ENCODE data around the gene AKR7A3.

The AKR7A3 gene

DNA sequence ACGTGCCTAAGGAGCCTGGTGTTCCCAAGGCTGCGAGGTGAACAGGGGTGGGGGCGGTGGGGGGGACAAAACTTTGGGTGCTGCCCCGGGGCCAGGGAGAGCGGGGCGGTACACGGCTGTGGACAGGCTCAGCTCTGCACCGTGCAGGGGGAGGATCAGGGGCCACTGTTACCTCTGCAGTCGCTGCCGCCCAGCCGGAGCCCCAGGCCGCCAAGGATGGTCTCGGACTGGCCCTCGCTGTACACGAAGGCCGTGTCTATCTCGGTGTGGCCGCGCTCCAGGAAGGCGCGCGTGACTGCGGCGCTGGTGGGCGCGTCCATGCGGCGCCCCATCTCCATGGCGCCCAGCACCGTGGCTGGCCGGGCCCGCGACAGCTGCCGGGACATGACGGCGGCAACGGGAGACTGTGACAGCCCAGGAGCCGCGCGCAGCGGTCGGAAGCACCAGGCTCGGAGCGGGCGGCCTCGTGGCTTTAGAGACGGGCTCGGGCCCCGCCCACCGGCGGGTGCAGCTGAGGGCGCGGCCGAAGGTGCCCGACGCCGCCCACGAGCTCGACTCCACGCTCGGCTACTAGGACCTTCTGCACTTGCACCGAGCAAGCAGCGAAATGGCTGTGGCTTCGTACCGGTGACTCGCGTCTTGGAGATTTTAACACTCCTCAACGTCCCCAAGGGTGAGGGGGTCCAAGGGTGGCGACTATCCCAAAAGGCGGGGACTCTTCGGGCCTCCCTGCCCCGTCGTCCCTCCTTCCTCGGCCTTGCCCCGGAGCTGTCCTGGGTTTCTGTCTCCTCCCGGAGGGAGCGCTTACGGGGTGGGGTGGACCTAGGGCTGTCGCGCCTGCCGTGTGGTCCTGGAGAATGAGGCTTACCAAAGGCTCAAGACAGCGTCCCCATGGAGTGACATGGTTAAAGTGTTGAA, at the start of gene AKR7A3:
Gene AKR7A3, minus strand, starts transcription at position 447 of the 918 bp plus-strand sequence. Its CDS starts 61 bp downstream, at position 386.
- peak; percentile 17 to 45 (median 27) for DNase-seq (ENCODE audit: low read depth in 2 of 3, low spot score in 2 of 3)

DNA sequence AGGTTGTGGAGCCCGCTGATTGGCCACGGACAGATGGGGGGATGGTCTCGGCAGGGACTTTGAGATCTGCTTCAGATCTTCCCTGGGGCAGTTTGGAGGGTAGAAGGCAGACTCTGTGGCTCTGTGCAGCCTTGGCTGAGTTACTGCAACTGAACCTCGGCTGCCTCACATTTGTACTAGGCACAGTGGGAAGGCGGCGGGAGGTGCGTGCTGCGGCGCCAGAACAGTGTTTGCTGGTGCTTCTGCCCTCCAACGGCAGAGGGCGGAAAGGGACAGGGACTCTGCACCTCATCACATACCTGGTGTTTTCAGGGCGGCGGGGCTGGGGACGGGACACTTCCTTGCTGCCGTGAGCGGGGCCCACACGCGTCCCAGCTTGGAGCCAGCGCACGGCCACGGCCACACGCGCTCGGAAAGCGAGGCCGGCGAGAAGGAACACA, 49.8 kb upstream of the AKR7A3 start:
- no peak for DNase-seq (ENCODE audit: low read depth in 2 of 3, low spot score in 2 of 3)

DNA sequence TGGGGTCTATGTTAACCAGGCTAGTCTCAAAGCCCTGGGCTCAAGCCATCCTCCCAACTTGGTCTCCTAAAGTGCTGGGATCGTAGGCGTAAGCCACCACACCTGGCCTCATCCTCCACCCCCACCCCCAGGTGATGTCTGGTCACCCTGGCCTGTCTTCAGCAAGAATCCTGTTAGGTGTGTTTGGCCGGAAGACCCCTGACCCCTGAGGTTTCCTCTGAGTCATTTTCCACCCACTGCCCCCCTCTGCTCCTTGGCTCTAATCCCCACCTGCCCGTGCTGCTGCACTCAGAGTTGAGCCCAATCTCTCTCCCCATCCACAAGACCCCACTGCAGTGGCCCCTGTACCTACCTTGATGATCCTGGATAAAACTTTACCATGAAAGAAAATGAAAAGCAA, 48.7 kb upstream of the AKR7A3 start:
- no peak for DNase-seq (ENCODE audit: low read depth in 2 of 3, low spot score in 2 of 3)

DNA sequence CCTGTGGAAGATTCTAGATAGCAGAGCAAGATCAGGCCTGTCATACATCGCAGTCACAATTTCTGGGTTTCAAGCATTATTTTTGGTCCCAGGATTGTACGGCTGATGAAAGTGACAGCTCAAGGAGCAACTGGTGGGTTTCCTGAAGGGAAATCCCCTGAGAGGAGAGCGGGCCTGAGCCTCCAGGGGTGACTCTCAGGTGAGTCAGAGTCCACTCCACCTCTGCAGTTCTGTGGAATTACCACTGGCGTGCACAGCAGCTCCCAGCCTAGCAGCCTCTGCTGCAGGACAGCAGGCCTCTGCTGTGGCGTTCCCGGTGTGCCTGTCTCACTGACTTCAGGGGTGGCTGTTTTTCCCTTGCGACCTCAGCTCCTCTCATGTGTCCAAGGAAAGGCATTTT, 48.0 kb upstream of the AKR7A3 start:
- DNase-seq (ENCODE audit: low read depth in 2 of 3, low spot score in 2 of 3) = no peak

DNA sequence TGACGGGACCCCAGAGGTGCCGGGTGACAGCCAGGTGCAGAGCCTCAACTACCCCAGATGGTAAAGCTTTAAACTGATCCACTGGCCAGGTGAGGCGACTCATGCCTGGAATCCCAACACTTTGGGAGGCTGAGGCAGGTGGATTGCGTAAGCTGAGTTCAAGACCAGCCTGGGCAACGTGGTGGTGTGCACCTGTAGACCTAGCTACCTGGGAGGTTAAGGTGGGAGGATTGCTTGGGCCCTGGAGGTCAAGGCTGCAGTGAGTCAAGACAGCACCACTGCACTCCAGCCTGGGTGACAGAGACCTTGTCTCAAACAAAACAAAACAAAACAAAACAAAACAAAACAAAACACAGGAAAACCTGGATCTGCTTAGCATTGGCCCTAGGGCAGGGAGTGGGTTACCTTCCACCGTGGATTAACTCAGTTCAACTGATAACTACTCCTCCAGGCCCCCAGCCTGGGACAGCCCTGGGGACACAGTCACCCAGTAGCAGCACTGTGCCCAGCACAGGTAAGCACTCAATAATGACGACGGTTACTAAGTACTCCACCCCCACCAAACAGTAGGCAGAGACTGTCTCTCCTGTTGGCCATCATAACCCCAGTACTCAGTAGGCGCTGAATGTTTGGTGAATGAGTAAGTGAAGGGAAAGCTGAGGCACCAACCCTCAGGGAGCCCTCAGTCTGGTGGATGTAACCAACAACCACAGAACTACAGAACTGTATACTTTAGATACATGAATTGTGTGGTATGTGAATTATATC, 45.2 kb upstream of the AKR7A3 start:
- DNase-seq (ENCODE audit: low read depth in 2 of 3, low spot score in 2 of 3) = no peak

DNA sequence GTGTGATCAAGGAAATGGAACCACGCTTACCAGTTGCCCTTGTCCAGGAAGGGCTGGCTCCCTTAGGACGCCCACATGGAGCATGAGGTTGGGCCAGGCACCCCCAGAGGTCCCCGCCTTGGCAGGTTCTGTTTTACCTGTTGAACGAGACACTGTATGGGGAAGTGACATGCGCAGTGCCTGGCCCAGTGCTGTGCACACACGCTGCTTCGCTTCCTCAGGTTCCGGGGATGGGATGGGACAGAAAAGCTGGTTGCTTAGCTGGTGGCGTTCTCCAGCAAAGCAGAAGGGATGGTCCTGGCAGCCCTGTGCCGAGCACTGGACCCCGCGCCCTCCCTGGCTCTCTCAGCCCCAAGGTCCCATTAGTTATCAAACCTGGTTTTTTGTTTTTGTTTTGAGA, 44.3 kb upstream of the AKR7A3 start:
- no peak for DNase-seq (ENCODE audit: low read depth in 2 of 3, low spot score in 2 of 3)

DNA sequence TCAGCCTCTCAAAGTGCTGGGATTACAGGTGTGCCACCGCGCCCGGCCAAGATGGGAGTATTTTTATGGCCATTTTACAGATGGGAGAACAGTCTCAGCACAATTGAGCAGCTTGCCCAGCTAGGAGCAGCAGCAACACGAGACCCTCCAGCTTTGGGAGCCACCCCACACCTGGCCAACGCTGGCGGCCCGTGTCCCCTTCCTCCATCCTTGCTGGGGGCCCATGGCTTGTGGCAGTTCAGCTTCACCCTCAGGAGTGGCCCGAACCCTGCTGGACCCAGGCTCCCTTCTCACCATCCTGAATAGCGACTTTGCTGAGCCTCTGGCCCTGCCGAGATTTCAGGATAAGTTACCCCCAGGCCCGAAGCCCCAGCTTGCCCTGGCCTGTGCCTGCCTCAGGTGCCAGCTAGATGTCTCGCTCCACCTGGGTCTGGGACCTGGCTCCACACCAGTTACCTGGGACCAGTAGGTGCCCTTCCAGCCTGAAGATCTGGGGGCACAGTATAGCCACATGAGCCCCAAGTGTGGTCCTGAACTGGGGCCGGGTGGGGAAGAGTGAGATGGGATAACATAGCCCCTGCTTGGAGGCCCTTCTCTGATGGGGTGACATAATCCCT, 42.8 kb upstream of the AKR7A3 start:
- DNase-seq (ENCODE audit: low read depth in 2 of 3, low spot score in 2 of 3) = no peak

DNA sequence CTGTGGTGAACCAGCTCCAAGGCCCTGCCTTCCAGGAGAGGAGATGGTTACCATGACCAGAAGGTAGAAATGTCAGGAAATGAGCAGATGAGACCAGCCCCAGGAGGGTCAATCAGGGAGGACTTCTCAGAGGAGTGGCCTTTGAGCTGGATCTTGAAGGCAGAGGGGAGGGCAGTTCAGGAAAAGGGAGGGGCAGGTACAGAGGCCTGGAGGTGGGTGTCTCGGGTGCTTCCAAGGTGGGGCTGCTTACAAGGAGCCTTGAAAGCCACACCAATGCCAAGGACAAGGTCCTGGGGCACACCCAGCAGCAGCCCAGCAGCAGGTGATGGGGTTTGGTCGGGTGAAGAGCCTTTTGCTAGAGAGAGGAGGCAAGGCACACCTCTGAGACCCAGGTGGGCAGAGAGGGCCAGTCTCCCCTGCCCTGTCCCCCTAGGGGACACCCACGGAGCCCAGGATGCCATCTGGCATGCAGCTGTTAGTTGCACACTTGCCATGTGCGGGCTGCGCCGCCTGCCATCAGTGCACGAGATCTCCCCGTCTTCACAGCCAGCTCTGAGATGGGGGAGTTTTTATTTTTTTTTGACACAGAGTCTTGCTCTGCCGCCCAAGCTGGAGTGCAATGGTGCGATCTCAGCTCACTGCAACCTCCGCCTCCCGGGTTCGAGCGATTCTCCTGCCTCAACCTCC, 42.0 kb upstream of the AKR7A3 start:
- no peak for DNase-seq (ENCODE audit: low read depth in 2 of 3, low spot score in 2 of 3)

DNA sequence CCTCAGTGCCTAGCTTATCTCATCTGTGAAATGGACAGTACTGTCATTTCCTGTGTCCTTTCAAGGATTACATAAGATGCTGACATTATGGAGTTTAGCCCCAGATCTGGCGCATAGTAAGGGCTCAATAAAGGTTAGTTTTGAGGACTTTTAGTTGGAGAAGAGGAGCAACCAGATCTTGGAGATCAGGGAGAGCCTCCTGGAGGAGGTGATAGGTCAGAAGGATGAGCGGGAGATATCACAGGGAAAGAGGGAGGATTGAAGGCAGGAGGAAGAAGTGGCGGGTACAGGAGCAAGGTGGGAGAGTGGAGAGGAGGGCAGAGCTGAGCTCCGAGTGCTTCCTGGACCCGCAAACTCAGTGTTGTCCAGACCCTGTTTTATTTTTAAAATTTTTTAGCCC, 41.0 kb upstream of the AKR7A3 start:
- DNase-seq (ENCODE audit: low read depth in 2 of 3, low spot score in 2 of 3) = no peak

DNA sequence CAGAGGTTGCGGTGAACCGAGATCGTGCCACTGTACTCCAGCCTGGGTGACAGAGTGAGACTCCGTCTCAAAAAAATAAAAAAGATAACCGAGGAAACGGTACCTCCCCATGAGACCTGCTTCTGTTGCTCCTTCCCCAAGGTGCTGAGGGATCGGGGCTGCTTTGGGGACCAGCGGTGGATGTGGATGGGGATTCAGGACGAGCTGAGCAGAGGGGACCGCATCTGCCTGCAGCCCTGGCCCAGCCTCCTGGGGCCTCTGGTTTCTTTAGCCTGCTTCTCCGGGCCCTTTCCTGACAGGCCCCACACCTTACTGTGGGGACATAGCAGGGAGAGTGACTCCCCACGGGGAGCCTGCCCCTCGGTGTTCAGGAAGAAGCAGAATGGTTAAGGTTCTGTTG, 40.6 kb upstream of the AKR7A3 start:
- no peak for DNase-seq (ENCODE audit: low read depth in 2 of 3, low spot score in 2 of 3)

DNA sequence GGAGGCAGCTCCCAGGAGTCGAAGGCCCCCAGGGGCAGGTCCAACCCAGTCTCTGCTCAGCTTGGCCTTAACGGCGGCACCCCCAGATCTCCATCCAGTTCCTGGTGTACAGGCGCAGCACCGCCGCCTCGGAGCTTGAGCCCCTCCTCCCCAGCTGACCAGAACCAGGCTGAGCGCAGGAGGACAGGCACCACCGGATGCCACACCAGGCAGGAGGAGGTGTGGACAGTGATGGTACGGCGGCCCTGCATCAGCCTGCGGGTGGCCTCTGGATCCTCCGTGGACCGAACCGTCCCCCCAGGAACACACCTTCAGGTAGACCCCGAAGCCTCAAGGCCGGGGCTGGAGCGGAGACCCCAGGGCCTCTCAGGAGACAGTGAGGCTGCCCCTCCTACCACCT, 39.9 kb upstream of the AKR7A3 start:
- DNase-seq (ENCODE audit: low read depth in 2 of 3, low spot score in 2 of 3) = no peak

DNA sequence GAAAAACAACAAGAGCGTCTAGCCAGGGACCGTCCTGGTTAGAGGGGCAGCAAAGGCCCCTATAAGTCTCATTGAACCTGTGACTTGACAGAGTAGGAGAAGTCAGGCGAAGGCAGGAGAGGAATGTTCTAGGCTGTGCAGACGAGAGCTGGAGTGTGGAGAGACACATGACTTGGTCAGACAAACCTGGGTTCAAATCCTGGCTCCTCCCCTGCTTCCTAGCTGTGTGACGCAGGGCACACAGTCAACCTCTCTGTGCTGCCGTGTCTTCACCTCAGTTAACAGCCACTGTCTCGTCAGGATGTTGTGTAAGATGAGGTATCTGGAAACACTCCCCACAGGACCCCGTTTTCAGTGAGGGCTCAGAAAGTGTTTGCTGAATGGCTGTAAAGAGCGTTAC, 39.2 kb upstream of the AKR7A3 start:
- DNase-seq (ENCODE audit: low read depth in 2 of 3, low spot score in 2 of 3) = no peak

DNA sequence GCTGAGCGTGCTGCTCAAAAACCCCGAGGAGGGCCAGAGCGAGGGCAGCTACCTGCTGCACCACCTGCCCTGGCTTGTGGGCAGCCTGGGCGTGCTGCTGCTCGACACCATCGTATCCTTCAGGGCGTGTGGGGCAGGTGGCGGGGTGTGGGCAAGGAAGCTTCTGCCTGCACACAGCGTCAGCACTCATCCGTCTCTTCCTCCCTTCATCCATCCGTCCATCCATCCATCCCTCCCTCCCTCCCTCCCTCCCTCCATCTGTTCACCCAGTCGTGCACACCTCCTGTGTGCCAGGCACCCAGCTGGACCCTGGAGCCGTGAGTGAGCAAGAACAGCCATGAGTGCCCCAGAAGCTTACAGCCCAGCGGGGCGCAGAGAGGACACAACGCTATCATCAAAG, 38.7 kb upstream of the AKR7A3 start:
- DNase-seq (ENCODE audit: low read depth in 2 of 3, low spot score in 2 of 3) = no peak

DNA sequence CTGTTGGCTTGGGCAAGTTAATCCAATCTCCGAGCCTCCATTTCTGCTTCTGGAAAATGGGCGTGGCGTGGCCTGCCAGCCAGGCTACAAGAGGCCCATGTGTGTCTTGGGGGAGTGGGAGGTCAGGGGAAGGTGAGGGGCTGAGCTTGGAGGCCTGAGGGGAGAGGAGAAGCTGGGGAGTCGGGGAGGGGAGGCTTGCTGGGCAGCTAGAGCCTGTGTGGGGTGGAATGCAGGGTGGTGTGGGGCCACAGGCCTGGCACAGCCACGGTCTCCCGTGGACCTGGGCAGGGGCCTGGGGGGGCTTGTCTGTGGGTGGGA, 38.1 kb upstream of the AKR7A3 start:
- DNase-seq (ENCODE audit: low read depth in 2 of 3, low spot score in 2 of 3) = no peak

DNA sequence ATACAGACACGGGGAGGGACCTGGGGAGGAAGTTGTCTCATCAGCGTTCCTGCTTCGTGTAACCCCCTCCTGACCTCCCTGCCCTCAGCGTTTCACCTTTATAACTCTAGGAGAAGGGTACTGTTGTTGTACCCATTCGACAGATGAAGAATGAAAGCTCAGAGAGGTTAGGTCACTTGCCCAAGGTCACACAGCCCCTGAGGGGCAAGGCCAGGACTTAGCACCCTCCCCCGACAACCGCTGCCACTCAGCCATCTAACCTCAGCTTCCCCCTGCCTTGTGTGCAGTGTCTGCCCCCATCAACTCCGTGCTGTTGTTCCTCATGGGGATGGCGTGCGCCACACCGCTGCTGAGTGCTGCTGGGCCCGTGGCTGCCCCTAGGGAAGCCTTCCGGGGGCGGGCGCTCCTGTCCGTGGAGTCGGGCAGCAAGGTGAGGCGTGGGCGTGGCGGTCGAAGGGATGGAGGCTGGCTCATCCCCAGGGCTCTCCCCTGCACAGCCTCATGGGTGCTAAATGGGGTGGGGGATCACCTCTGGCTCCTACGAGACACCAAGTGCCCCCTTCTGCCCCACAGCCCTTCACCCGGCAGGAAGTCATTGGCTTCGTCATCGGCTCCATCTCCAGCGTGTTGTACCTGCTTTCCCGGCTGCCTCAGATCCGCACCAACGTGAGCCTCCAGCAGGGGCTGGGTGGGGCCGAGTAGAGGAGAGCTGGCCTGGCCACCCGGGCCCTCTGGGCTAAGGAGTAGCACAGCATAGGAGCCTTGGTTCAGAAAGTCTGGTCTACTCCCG, 37.6 kb upstream of the AKR7A3 start:
- DNase-seq (ENCODE audit: low read depth in 2 of 3, low spot score in 2 of 3) = no peak

DNA sequence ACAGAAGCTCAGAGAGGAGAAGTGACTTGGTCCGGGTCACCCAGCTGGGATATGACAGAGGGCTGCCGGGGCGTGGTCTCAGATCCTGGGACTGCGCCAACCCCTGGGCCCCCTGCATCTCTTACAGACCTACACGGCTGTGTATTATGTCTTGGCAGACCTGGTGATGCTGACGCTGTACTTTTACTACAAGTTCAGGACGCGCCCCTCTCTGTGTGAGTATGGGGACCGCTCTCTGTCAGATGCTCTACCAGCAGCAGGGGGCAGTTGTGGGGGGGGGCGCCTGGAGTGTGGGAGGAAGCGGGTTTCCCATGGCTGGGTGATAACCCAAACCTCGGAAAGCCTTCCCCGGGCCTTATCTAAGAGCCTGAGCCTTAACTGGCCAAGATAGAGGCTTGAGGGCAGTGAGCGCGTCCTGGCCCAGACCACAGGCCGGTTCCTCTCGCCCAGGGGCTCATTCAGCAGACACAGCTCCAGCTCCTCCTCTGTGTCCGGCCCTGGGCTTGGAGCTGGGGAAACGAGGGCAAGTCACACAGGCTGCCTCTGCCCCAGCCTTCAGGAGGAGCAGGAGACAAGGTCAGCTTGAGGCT, 36.9 kb upstream of the AKR7A3 start:
- DNase-seq (ENCODE audit: low read depth in 2 of 3, low spot score in 2 of 3) = no peak

DNA sequence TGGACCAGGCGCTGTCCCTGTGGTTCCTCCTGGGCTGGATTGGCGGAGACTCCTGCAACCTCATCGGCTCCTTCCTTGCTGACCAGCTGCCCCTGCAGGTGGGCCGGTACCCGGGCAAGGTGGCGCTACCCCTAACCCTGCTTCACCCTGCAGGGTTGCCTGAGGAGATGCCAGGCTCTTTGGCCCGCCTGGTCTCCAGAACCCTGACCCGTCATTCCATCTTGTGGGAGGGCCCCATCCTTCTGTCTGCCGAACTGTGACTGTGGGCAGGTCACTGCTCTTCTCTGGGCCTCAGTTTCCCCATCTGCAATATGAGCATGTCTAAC, 36.1 kb upstream of the AKR7A3 start:
- no peak for DNase-seq (ENCODE audit: low read depth in 2 of 3, low spot score in 2 of 3)

DNA sequence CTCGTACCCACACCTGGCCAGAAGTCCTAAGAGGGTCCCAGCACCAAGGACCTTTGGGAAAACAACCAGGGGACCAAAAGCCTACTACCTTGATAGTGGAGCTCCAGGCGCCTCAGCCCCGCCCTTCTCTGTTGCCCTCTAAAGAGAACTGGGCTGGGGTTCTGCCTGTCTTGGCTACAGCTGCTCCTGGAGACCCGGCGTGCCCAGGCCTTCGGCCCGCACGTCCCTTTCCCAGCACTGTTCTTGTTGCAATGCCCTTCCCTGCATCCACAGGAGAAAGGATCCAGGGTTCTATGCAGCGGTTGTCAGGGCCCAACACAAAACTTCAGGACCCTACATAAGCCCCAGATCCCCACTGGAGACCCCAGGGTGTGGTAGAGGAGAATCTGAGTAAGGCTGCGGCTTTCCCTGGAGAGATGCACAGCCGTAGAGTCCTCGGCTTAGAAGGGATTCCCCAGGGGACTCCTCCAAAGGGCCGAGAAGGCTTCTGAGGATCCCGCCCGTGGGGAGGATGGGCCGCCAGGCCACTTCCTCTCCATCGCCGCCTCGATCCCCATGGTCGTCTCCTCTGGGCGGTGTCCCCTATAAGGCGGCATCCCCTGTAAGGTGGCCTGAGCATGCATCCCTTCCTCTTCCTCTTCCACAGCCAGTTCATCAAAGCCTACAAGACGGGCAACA, 35.6 kb upstream of the AKR7A3 start:
- DNase-seq (ENCODE audit: low read depth in 2 of 3, low spot score in 2 of 3) = no peak

DNA sequence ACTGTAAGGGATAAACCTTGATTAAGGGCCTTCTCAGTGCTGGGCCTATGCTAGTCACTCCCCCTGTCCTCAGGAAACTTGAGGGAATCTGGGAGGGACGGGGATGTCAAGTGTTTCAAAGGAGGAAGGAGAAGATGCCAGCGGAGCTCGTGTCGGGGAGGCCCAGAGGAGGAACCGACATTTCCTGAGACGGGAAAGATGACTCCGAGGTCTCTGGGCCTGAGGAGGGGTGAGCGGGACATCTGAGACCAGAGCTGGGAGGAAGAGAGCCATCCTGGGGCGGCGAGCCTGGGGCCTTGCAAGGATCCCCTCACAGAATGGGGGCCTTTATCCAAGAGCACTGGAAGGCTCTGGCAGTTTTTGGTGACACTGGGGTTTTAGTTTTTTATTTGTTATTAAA, 33.9 kb upstream of the AKR7A3 start:
- no peak for DNase-seq (ENCODE audit: low read depth in 2 of 3, low spot score in 2 of 3)

DNA sequence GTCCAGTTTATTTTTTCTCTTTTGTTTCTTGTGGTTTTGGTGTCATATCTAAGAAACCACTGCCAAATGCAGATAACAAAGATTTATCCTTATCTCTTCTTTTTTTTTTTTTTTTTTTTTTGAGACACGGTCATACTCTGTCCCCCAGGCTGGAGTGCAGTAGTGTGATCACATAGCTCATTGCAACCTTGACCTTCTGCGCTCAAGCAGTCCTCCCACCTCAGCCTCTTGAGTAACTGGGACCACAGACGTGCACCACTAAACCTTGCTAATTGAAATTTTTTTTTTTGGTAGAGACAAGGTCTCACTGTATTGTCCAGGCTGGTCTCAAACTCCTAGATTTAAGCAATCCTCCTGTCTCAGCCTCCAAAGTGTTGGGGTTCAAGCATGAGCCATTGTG, 32.5 kb upstream of the AKR7A3 start:
- DNase-seq (ENCODE audit: low read depth in 2 of 3, low spot score in 2 of 3) = no peak

Measured in activated CD8-positive, alpha-beta memory T cell treated with anti-CD3 and anti-CD28 coated beads for 48 hours (primary cell).